Inflammatory macrophage treated with lipopolysaccharide for 1 hour (primary cell): ENCODE measurements around the gene TMA16.

Experiments used
- DNase-seq, 2 donors: peaks; one replicate each; pipeline ENCODE4 v3.0.0-alpha.2; 2020 to 2022

Gene TMA16

DNA sequence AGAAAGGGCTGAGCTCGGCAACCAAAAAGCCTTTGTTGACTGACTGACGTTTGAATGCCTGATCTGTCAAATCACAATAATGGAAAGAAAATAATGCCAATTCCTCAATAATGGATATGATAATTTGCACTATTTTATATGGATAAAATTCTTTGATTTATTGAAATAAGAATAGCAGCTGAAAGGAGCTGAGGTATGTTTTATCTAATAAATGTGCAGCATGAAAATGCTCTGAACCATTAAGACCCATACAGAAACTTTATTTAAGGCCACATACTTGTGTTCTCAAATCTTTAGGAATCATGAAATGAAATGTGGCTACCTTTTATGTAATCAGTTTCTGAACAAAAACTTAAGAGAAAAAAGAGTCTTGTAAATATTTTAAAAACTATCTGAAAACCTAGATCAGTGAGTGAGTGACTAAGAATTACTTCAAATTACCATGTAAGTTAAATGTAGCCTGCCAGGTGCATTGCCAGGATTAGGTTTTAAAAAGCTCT lies 69.8 kb downstream of the TMA16 start:
- no peak for DNase-seq

- DNase-seq = no peak
Observed at GRCh38 chr4:163565226-163566135, 71.0 kb downstream of the TMA16 start.

- DNase-seq = no peak
Observed at GRCh38 chr4:163566257-163566796, 71.8 kb downstream of the TMA16 start.

DNA sequence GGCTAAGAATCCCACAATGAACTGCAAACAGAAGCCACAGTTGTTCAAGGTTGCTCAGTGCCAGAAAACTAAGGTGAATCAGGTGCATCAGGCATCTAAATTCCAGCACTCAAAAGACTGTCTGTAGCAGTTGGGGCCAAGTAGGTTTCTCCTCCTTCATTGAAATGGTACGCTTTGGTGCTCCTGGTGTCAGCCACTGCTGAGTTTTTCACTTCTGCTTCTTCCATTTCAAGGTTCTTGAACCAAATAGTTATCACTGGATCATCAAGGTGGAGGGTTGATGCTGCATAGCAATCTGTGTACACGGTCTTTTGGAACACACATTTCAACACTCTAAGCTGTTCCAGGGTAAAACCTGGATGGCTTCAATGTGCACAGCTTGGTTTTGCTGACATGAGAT lies 74.4 kb downstream of the TMA16 start:
- no peak for DNase-seq
